ENCODE measurements around the gene GRPEL2. TPM values are rescaled to one million over a fixed set of nuclear protein-coding genes. Genes with fewer than 3 reads are reported as not detected.

The GRPEL2 gene
- total RNA-seq, result 9.9 and 10.2 TPM in 2 replicates

GRCh38 chr5:149345147-149345891 lies at the start of gene GRPEL2:
Gene GRPEL2, plus strand, starts transcription at chr5:149345499. Its CDS starts 41 bp downstream, at chr5:149345540.

GRCh38 chr5:149357370-149358293 lies 12.3 kb downstream of the GRPEL2 start, which contains the start of gene PCYOX1L:
Gene PCYOX1L, plus strand, starts transcription at chr5:149358046. Its CDS starts 23 bp downstream, at chr5:149358069.

GRCh38 chr5:149379177-149379761 lies 34.0 kb downstream of the GRPEL2 start, which contains the start of gene IL17B:
Gene IL17B, minus strand, starts transcription at chr5:149379292. Its CDS starts 67 bp downstream, at chr5:149379225.

Other genes with a start within 250 kb of the GRPEL2 start
- 50.2 and 63.5 TPM in 2 replicates for gene ABLIM3, start 204.0 kb upstream of the GRPEL2 start, total RNA-seq
- gene AFAP1L1, start 73.6 kb upstream of the GRPEL2 start, total RNA-seq, result 28.3 and 33.6 TPM in 2 replicates
- 9.2 and 9.9 TPM in 2 replicates for gene PCYOX1L, start 12.5 kb downstream of the GRPEL2 start, total RNA-seq
- not detected in 2 replicates for gene IL17B, start 33.8 kb downstream of the GRPEL2 start, total RNA-seq
- 198 and 205 TPM in 2 replicates for gene CSNK1A1, start 205.9 kb downstream of the GRPEL2 start, total RNA-seq
- 2.2 and 2.7 TPM in 2 replicates for gene ARHGEF37, start 236.0 kb downstream of the GRPEL2 start, total RNA-seq

Data from cardiac ventricle fibroblast (primary cell).